ENCODE measurements around the gene NFKB1. TPM values are rescaled to one million over a fixed set of nuclear protein-coding genes. Genes with fewer than 3 reads are reported as not detected.

Gene NFKB1
- total RNA-seq, 4 donors from 2014 or later, result 20.0 to 27.2 (median 22.7) TPM

- H3K27ac ChIP-seq, result no peak overlapping the region
- H3K4me1 ChIP-seq, result peaks cover 21 to 22% of the 10 kb centered on the region in 2 donors
- in situ Hi-C loops (cut with MboI; ENCODE audit: low sequenced_read_pairs in 4 of 4), result no loop called here
- no peak overlapping the region for H3K4me3 ChIP-seq
- H3K36me3 ChIP-seq, result peaks cover 0 to 10% of the 10 kb centered on the region in 2 donors
- DNase-seq (no peak), ATAC-seq (no peak)
- intact Hi-C loops (cut with DNase I; ENCODE audit: low total_unique reads), result no loop called here
- TF ChIP-seq CTCF (IDR thresholded peaks at IDR 0.05 in 4 of 5, conservative IDR thresholded peaks at IDR 0.05 in 1 of 5) (no peak), POLR2A (IDR thresholded peaks at IDR 0.05) (no peak)
- no peaks in the 10 kb centered on the region for H3K27me3 ChIP-seq
- no peaks in the 10 kb centered on the region for H3K9me3 ChIP-seq
Observed at GRCh38 chr4:102514298-102514964, 13.3 kb downstream of the NFKB1 start.

GRCh38 chr4:102517753-102518152 lies 16.6 kb downstream of the NFKB1 start:
- DNase-seq (no peak), ATAC-seq (no peak)
- no peaks in the 10 kb centered on the region for H3K9me3 ChIP-seq
- in situ Hi-C loops (cut with MboI; ENCODE audit: low sequenced_read_pairs in 4 of 4) (no loop called here), intact Hi-C loops (cut with DNase I; ENCODE audit: low total_unique reads) (no loop called here)
- H3K4me1 ChIP-seq, result peaks cover 17 to 36% of the 10 kb centered on the region in 2 donors
- peaks cover 0 to 10% of the 10 kb centered on the region in 2 donors for H3K36me3 ChIP-seq
- H3K4me3 ChIP-seq, result no peak overlapping the region
- TF ChIP-seq CTCF (IDR thresholded peaks at IDR 0.05 in 4 of 5, conservative IDR thresholded peaks at IDR 0.05 in 1 of 5) (no peak), POLR2A (IDR thresholded peaks at IDR 0.05) (no peak)
- no peak overlapping the region for H3K27ac ChIP-seq
- no peaks in the 10 kb centered on the region for H3K27me3 ChIP-seq

GRCh38 chr4:102518703-102519131 lies 17.6 kb downstream of the NFKB1 start:
- Histone ChIP-seq H3K4me1 (peaks cover 21 to 36% of the 10 kb centered on the region in 2 donors), H3K4me3 (no peak overlapping the region), H3K27ac (no peak overlapping the region), H3K27me3 (no peaks in the 10 kb centered on the region), H3K9me3 (no peaks in the 10 kb centered on the region), H3K36me3 (peaks cover 0 to 10% of the 10 kb centered on the region in 2 donors)
- DNase-seq (no peak), ATAC-seq (no peak)
- TF ChIP-seq POLR2A (IDR thresholded peaks at IDR 0.05), result no peak
- in situ Hi-C loops (cut with MboI; ENCODE audit: low sequenced_read_pairs in 4 of 4), result no loop called here
- intact Hi-C loops (cut with DNase I; ENCODE audit: low total_unique reads), result no loop called here

GRCh38 chr4:102519925-102520324 lies 18.8 kb downstream of the NFKB1 start:
- Histone ChIP-seq H3K4me1 (peaks cover 26 to 36% of the 10 kb centered on the region in 2 donors), H3K36me3 (peaks cover 0 to 10% of the 10 kb centered on the region in 2 donors), H3K9me3 (no peaks in the 10 kb centered on the region), H3K4me3 (no peak overlapping the region), H3K27me3 (no peaks in the 10 kb centered on the region), H3K27ac (no peak overlapping the region)
- in situ Hi-C loops (cut with MboI; ENCODE audit: low sequenced_read_pairs in 4 of 4), result no loop called here
- no peak for TF ChIP-seq POLR2A (IDR thresholded peaks at IDR 0.05)
- TF ChIP-seq CTCF (IDR thresholded peaks at IDR 0.05 in 4 of 5, conservative IDR thresholded peaks at IDR 0.05 in 1 of 5), result no peak
- ATAC-seq, result no peak
- intact Hi-C loops (cut with DNase I; ENCODE audit: low total_unique reads), result no loop called here
- DNase-seq, result no peak

GRCh38 chr4:102521570-102521969 lies 20.4 kb downstream of the NFKB1 start:
- Histone ChIP-seq H3K27ac (no peak overlapping the region), H3K4me3 (no peak overlapping the region), H3K36me3 (peaks cover 0 to 8% of the 10 kb centered on the region in 2 donors), H3K27me3 (no peaks in the 10 kb centered on the region), H3K9me3 (no peaks in the 10 kb centered on the region), H3K4me1 (peaks cover 28 to 36% of the 10 kb centered on the region in 2 donors)
- ATAC-seq, result no peak
- in situ Hi-C loops (cut with MboI; ENCODE audit: low sequenced_read_pairs in 4 of 4) (no loop called here), intact Hi-C loops (cut with DNase I; ENCODE audit: low total_unique reads) (no loop called here)
- DNase-seq, result no peak
- TF ChIP-seq POLR2A (IDR thresholded peaks at IDR 0.05) (no peak), CTCF (IDR thresholded peaks at IDR 0.05 in 4 of 5, conservative IDR thresholded peaks at IDR 0.05 in 1 of 5) (no peak)
